GM18870 (cell line): ENCODE results near the gene TUT4.
"Not testable (repeated sequence)": the region's sequence is repeated elsewhere in the genome, so short reads cannot be mapped to it uniquely, and the experiment has no call there.

Experiments
- ATAC-seq: cut with Tn5 transposase; IDR thresholded peaks from one replicate; pipeline ENCODE4 v1.9.1; 2021; ENCODE audit warnings: moderate library complexity; ENCODE audit not compliant: unreplicated experiment

TUT4 gene

GRCh38 chr1:52552505-52553361, at the start of gene TUT4:
Gene TUT4, minus strand, starts transcription at chr1:52553092. Its CDS starts 26,812 bp downstream, at chr1:52526280.
- no peak for ATAC-seq

- ATAC-seq: no peak
These were observed 49.3 kb upstream of the TUT4 start, which contains the start of gene GPX7 for GRCh38 chr1:52601991-52602855. Gene GPX7, plus strand, starts transcription at chr1:52602371. Its CDS starts 39 bp downstream, at chr1:52602410.

- ATAC-seq: no peak
These were observed 48.6 kb upstream of the TUT4 start for GRCh38 chr1:52601519-52601918.

DNA sequence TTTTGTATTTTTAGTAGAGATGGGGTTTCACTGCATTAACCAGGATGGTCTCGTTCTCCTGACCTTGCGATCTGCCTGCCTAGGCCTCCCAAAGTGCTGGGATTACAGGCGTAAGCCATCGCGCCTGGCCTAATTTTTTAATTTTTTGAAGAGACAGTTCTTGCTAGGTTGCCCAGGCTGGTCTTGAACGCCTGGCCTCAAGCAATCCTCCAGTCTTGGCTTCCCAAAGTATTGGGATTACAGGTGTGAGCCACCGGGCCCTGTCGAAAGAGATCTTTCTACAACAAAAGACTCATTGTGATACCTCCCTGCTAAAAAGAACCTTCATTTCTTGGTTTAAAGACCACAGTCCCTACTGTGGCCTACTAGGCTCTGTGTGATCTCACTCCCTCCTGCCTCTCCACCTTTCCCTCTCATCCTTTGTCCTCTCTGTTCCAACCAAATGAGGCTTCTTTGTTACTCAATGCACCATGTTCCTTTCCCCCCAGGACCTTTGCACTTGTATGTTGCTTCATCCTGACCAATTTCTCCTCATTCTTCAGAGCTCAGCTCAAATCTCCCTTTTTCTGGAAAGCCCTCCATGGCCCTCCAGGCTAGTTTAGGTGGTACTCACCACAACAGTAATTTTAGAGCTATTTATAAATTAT, 47.8 kb upstream of the TUT4 start:
- no peak for ATAC-seq

DNA sequence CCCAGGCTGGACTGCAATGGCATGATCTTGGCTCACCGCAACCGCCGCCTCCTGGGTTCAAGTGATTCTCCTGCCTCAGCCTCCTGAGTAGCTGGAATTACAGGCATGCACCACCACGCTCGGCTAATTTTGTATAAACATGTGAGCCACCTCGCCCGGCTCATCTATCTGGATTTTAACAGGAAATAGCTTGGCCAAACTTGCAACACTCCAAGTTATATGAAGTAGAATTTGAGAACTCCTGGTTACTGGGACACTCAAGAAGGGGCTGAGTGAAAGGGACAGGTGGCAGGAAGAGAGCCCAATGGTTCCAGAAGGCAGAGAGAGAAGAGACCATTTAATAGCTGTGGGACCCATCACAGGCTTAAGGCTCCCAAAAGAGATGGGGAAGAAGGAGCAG, 46.3 kb upstream of the TUT4 start:
- ATAC-seq: no peak

DNA sequence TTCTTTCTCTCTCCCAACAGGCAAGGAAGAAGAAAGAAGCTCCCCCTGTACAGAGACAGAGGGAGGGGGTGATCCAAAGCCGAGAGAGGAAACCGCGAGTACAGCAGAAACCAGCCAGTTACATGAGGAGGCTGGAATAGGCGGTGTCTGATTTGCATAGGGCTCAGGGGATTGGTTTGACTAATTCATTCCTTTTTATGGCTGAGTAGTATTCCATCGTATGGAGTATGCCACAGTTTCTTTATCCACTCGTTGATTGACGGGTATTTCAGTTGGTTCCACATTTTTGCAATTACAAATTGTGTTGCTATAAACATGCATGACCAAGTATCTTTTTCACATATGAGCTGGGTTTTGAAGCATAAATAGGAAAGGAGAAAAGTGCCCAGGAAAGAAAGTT, 45.8 kb upstream of the TUT4 start:
- no peak for ATAC-seq

GRCh38 chr1:52597912-52598311, 45.0 kb upstream of the TUT4 start:
- no peak for ATAC-seq

- ATAC-seq: no peak
These were observed 42.2 kb upstream of the TUT4 start for GRCh38 chr1:52595061-52595460.

- no peak for ATAC-seq
These were observed 40.6 kb upstream of the TUT4 start for GRCh38 chr1:52593495-52593894.

DNA sequence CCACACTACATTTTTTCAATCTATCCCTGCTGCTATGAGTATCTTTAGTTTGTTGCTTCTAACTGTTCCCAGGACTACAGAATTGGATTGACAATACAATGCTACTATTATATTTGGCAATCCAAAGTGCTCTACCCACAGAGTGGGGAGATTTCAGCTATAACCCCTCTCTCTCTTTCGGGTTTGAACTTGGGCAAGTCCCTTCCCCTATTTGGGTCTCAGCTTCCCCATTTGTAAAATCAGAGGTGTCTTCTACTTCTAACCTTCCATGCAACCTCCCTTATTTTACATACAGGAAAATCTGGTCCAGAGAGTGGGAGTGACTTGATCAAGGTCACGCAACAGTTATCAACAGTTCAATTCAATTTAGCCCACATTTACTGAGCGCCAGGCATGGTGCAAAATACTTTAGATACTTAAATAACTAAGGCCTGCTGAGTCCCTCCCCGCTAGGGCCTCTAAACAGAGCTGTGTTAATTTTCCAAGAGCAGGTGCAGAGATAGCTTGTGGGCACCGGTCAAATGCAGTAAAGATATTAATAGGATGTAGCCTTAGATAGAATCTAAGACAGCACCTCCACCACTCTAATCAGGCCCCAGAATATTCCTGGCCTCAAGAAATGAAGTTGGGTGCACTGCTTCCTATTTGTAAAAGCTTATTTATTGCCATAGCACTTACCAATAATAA, 39.9 kb upstream of the TUT4 start:
- ATAC-seq: no peak

DNA sequence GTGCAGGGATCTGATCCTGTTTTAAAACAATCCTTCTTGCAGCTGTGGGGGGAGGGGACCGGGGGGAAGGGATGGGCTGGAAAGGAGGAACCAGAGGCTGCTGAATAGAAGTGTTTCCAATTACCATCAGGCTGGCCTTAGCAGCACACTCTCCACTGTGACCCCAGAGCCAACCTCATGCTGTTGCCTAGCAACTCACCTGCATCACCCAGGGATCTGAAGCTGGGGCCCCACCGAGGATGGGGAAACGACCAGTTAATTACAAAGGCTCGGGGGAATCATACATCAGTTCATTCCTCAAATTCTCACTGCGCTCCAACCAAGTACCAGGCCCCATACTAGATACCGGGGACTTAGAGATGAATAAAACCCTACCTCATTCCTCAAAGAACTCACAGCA, 37.4 kb upstream of the TUT4 start:
- ATAC-seq: no peak

DNA sequence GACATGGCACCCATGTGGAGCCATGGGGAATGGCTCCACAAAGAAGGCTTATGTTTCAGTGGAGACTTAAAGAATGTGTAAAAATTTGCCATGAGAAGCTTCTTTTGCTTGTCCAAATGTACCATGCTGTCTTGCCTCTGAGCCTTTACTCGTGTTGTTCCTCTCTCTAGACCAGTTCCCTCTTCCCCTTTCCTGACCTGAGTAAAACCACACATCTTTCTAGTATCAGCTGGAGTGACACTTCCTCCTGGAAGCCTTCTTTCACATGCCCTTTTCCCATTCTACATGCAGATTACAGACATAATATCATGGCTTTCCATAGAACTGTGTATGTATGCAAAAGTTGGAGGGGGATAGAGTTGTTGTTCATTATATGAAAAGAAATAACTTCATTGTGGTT, 35.6 kb upstream of the TUT4 start:
- ATAC-seq: no peak

GRCh38 chr1:52588027-52588426, 35.1 kb upstream of the TUT4 start:
- ATAC-seq: no peak

GRCh38 chr1:52585474-52585873, 32.6 kb upstream of the TUT4 start:
- no peak for ATAC-seq

DNA sequence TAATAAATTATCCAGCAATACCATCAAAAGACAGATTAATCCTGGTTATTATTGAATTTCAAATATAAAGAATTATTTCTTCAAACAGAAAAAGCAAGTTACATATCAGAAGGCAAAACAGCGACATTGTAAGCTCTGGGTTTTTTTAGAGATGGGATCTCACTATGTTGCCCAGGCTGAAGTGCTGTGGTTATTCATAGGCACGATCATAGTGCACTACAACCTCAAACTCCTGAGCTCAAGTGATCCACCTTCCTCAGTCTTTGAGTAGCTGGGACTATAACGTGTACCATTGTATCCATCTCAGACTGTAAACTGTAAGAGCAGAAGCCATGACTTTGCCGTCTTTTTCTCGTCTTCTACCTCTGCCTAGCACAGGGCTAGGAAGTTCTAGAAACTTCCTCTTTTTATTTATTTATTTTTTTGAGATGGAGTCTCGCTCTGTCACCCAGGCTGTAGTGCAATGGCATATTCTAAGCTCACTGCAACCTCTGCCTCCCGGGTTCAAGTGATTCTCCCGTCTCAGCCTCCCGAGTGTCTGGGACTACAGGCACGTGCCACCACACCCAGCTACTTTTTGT, 29.3 kb upstream of the TUT4 start:
- no peak for ATAC-seq

DNA sequence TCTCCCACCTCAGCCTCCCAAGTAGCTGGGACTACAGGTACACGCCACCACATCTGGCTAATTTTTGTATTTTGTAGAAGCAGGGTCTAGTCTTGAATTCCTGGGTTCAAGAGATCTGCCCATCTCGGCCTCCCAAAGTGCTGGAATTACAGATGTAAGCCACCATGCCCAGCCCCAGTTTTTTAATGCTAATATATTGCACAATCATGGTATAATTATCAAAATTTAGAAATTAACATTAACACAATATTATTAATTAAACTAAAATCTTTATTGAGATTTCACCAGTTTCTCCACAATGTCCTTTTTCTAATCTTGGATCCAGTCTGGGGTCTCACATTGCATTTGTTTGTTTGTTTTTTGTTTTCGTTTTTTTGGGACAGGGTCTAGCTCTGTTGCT, 27.4 kb upstream of the TUT4 start:
- no peak for ATAC-seq

DNA sequence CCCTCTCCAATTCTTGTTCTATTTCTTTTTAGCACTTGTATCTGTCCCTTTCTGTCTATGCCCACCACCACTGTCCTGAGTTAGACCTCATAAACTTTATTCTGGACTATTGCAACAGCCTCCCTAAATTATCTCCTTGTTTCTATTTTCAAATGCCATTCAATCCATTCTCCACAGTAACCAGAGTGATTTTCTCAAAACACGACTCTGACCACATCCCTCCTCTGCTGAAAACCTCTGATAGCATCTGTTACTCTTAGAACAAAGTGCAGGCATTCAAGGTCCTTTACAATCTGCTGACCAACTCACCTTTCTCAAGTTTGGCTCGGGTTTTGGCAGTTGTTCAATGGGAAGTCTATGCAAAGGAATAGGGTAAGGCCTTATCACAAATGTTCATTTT, 26.5 kb upstream of the TUT4 start:
- no peak for ATAC-seq

DNA sequence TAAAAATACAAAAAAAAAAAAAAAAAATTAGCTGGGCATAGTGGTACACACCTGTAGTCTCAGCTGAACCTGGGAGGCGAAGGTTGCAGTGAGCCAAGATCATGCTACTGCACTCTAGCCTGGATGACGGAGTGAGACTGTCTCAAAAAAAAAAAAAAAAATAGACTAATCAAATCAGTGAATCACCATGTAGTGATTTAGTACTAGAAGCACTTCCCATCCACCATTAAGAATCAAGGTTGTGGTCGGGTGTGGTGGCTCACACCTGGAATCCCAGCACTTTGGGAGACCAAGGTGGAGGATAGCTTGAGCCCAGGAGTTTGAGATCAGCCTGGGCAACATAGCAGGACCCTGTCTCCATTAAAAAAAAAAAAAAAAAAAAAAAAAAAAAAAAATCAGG, 25.2 kb upstream of the TUT4 start:
- not testable (repeated sequence) for ATAC-seq

GRCh38 chr1:52576074-52576473, 23.2 kb upstream of the TUT4 start:
- no peak for ATAC-seq

DNA sequence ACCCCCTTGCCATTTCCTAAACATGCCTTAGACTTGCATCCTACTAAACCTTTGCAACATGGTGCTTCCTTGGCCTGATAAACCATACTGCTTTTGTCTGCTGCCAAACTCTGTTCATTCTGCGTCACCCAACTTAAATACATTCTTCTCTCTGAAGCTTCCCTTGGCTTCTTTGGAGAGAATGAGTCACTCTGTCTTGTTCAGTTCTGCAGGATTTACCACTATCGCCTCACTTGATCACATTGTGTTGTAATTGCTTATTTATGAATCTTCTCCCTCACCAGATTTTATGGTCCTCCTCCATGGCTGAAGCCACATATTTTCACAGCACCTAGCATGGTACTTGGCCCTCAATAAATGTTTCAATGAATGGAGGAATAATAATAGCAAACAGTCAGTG, 21.7 kb upstream of the TUT4 start:
- ATAC-seq: no peak

DNA sequence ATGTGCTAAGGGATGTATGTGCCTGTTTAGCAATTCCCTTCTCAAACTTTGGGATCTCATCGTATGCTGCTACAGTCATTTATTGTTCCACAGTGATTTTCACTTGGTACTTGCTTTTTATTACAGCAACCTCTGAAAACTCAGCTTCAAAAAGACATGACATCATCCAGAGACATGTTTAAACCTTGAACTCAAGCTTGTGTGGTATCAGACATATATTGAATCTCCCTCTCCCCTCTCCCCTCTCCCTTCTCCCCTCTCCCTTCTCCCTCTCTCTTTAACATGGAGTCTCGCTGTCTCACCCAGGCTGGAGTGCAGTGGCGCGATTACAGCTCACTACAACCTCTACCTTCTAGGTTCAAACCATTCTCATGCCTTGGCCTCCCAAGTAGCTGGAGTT, 19.5 kb upstream of the TUT4 start:
- ATAC-seq: no peak
